Loucy (cell line): Measurements from ENCODE around the gene XKRX.

Experiments used
- H2AFZ ChIP-seq: fragments of 200-600 bp; sonication (generic); 2 replicates; pipeline ENCODE4 v1.6.0; 2016; ENCODE audit warnings: antibody characterized with exemption, mild to moderate bottlenecking, low read length, moderate library complexity
- H3F3A ChIP-seq: fragments of 200-600 bp; 2 replicates; pipeline ENCODE4 v1.6.0; 2016; ENCODE audit warnings: antibody characterized with exemption, low read depth, mild to moderate bottlenecking
- H3K27me3 ChIP-seq: fragments of 200-600 bp; sonication (generic); 2 replicates; pipeline ENCODE4 v1.6.1; 2014; ENCODE audit warnings: low read length, mild to moderate bottlenecking; ENCODE audit not compliant: insufficient read depth, poor library complexity, severe bottlenecking
- H3K36me3 ChIP-seq: fragments of 200-600 bp; sonication (generic); 2 replicates; pipeline ENCODE4 v1.6.1; 2016; ENCODE audit warnings: low read length; ENCODE audit not compliant: insufficient read depth
- H3K4me1 ChIP-seq: fragments of 200-600 bp; sonication (generic); 2 replicates; pipeline ENCODE4 v1.5.1; 2014; ENCODE audit warnings: low read length, mild to moderate bottlenecking; ENCODE audit not compliant: insufficient read depth, poor library complexity, severe bottlenecking
- H3K4me2 ChIP-seq: fragments of 200-600 bp; sonication (generic); 2 replicates; pipeline ENCODE4 v1.6.0; 2014; ENCODE audit warnings: antibody characterized with exemption, low read length, low read depth, mild to moderate bottlenecking; ENCODE audit not compliant: poor library complexity, severe bottlenecking
- H3K4me3 ChIP-seq: fragments of 200-600 bp; sonication (generic); 2 replicates; pipeline ENCODE4 v1.5.1; 2014; ENCODE audit warnings: low read length, mild to moderate bottlenecking, mixed read lengths; ENCODE audit not compliant: poor library complexity, severe bottlenecking
- H3K79me2 ChIP-seq: fragments of 200-600 bp; sonication (generic); 2 replicates; pipeline ENCODE4 v1.6.1; 2014; ENCODE audit warnings: low read length; ENCODE audit not compliant: insufficient read depth
- H3K9ac ChIP-seq: fragments of 200-600 bp; sonication (generic); 2 replicates; pipeline ENCODE4 v1.6.0; 2014; ENCODE audit warnings: mild to moderate bottlenecking, low read depth, low read length, moderate library complexity; ENCODE audit not compliant: poor library complexity, severe bottlenecking
- H3K9me2 ChIP-seq: fragments of 200-600 bp; sonication (generic); replicated peaks from 2 replicates; pipeline ENCODE4 v1.6.1; 2016; ENCODE audit warnings: low read depth, low read length, mixed read lengths
- H3K9me3 ChIP-seq: fragments of 200-600 bp; sonication (generic); 2 replicates; pipeline ENCODE4 v1.6.1; 2014; ENCODE audit warnings: mild to moderate bottlenecking, antibody characterized with exemption, low read length, low read depth; ENCODE audit not compliant: insufficient read depth
- H4K20me1 ChIP-seq: fragments of 200-600 bp; sonication (generic); 2 replicates; pipeline ENCODE4 v1.6.0; 2014; ENCODE audit warnings: antibody characterized with exemption, low read length, mild to moderate bottlenecking; ENCODE audit not compliant: insufficient read depth, poor library complexity, severe bottlenecking
- CTCF ChIP-seq: fragments of 200-600 bp; sonication (generic); conservative IDR thresholded peaks from 2 replicates; pipeline ENCODE4 v1.5.1; 2014; ENCODE audit warnings: mild to moderate bottlenecking, antibody characterized with exemption, low read length
- EZH2phosphoT487 ChIP-seq: fragments of 200-600 bp; IDR thresholded peaks from 2 replicates; pipeline ENCODE4 v1.6.1; 2018; ENCODE audit warnings: antibody characterized with exemption, mild to moderate bottlenecking, moderate library complexity, borderline replicate concordance

Gene XKRX

GRCh38 chrX:100973411-100973810 is 44.7 kb upstream of the XKRX start:
- TF ChIP-seq EZH2phosphoT487 (no peak), CTCF (no peak)
- no peaks in the 10 kb centered on the region for H3K36me3 ChIP-seq
- H3K4me3 ChIP-seq: no peak overlapping the region
- H3K79me2 ChIP-seq: no peaks in the 10 kb centered on the region
- H3F3A ChIP-seq: no peaks in the 10 kb centered on the region
- H3K27me3 ChIP-seq: no peaks in the 10 kb centered on the region
- H3K9ac ChIP-seq: no peak overlapping the region
- H3K4me1 ChIP-seq: no peaks in the 10 kb centered on the region
- H3K4me2 ChIP-seq: no peak overlapping the region
- H2AFZ ChIP-seq: no peak overlapping the region
- H4K20me1 ChIP-seq: no peaks in the 10 kb centered on the region
- H3K9me3 ChIP-seq: no peaks in the 10 kb centered on the region
- no peaks in the 10 kb centered on the region for H3K9me2 ChIP-seq

- H3F3A ChIP-seq: no peaks in the 10 kb centered on the region
- no peaks in the 10 kb centered on the region for H3K36me3 ChIP-seq
- H3K4me3 ChIP-seq: no peak overlapping the region
- no peaks in the 10 kb centered on the region for H3K4me1 ChIP-seq
- no peak overlapping the region for H3K4me2 ChIP-seq
- no peak for TF ChIP-seq EZH2phosphoT487
- H3K79me2 ChIP-seq: no peaks in the 10 kb centered on the region
- H3K9me2 ChIP-seq: no peaks in the 10 kb centered on the region
- no peak overlapping the region for H3K9ac ChIP-seq
- no peaks in the 10 kb centered on the region for H3K27me3 ChIP-seq
- H4K20me1 ChIP-seq: no peaks in the 10 kb centered on the region
- H3K9me3 ChIP-seq: no peaks in the 10 kb centered on the region
- no peak overlapping the region for H2AFZ ChIP-seq
These were observed 41.2 kb upstream of the XKRX start for GRCh38 chrX:100969936-100970335.

- Histone ChIP-seq H3K4me2 (no peak within 1 kb of the TSS), H3K36me3 (no peaks in the 10 kb centered on the region), H3K4me3 (no peak within 1 kb of the TSS), H3K9me3 (no peaks in the 10 kb centered on the region), H3K9ac (no peak within 1 kb of the TSS), H2AFZ (no peak within 1 kb of the TSS), H3K4me1 (no peaks in the 10 kb centered on the region), H3K9me2 (no peaks in the 10 kb centered on the region), H3K79me2 (no peaks in the 10 kb centered on the region), H3F3A (no peaks in the 10 kb centered on the region), H3K27me3 (no peaks in the 10 kb centered on the region), H4K20me1 (no peaks in the 10 kb centered on the region)
- no peak for TF ChIP-seq CTCF
- no peak for TF ChIP-seq EZH2phosphoT487
These were observed 40.7 kb upstream of the XKRX start, which contains the start of gene ARL13A for GRCh38 chrX:100969408-100969807. Gene ARL13A (plus strand): TSS chrX:100969708. CDS start chrX:100973690, 3,982 bp downstream.

GRCh38 chrX:100964362-100964761 is 35.6 kb upstream of the XKRX start:
- no peak overlapping the region for H3K4me3 ChIP-seq
- no peaks in the 10 kb centered on the region for H3F3A ChIP-seq
- H3K9me3 ChIP-seq: no peaks in the 10 kb centered on the region
- no peaks in the 10 kb centered on the region for H3K4me1 ChIP-seq
- no peaks in the 10 kb centered on the region for H3K79me2 ChIP-seq
- no peaks in the 10 kb centered on the region for H3K9me2 ChIP-seq
- no peaks in the 10 kb centered on the region for H3K27me3 ChIP-seq
- H2AFZ ChIP-seq: no peak overlapping the region
- no peaks in the 10 kb centered on the region for H3K36me3 ChIP-seq
- no peak overlapping the region for H3K4me2 ChIP-seq
- no peaks in the 10 kb centered on the region for H4K20me1 ChIP-seq
- no peak for TF ChIP-seq CTCF
- TF ChIP-seq EZH2phosphoT487: no peak
- no peak overlapping the region for H3K9ac ChIP-seq
